Testis (tissue), 3 donors: ENCODE data around the gene UNC13D. TPM values are rescaled to one million over a fixed set of nuclear protein-coding genes. Genes with fewer than 3 reads are reported as not detected.

ENCODE experiments used
- DNase-seq: peaks from one replicate; pipeline ENCODE4 v3.0.0-alpha.2; 2019
- H3K27ac ChIP-seq, 2 donors: fragments of 200-600 bp; sonication (generic); one replicate each; pipeline ENCODE4 v1.5.1; 2019
- H3K27me3 ChIP-seq: fragments of 200-600 bp; sonication (generic); one replicate; pipeline ENCODE4 v1.5.1; 2019
- H3K36me3 ChIP-seq: fragments of 200-600 bp; sonication (generic); one replicate; pipeline ENCODE4 v1.5.1; 2017; ENCODE audit warnings: low read depth; ENCODE audit errors: missing control alignments
- H3K4me1 ChIP-seq: fragments of 200-600 bp; sonication (generic); one replicate; pipeline ENCODE4 v1.5.1; 2019
- H3K4me3 ChIP-seq, 2 donors: fragments of 200-600 bp; sonication (generic); one replicate each; pipeline ENCODE4 v1.5.1; 2017 to 2019
- H3K9me3 ChIP-seq: fragments of 200-600 bp; sonication (generic); one replicate; pipeline ENCODE4 v1.5.1; 2017
- POLR2A ChIP-seq: fragments of 450-650 bp; IDR thresholded peaks from one replicate; pipeline ENCODE4 v1.6.1; 2017; ENCODE audit warnings: antibody characterized with exemption, mild to moderate bottlenecking, moderate library complexity
- WGBS, 2 donors: methylation state at CpG; one replicate each; pipeline ENCODE4 v1.1.5; 2018; 5-methylcytosine and 5-hydroxymethylcytosine counted together
- intact Hi-C: fragments of 100-400 bp; cut with DNase I; formaldehyde crosslinking; loops from one replicate; pipeline ENCODE4 v1.15.1; 2023; ENCODE audit warnings: low total_unique reads
- polyA plus RNA-seq: library from polyadenylated mRNA; stranded (reverse); fragments of 350-450 nt; fragmentation: Illumina TruSeq; extraction: RNeasy Lipid Tissue Mini Kit (QIAGEN cat#74804); gene quantifications from one replicate; pipeline ENCODE4 v1.2.3, GENCODE V29; 2014; ENCODE audit warnings: low read depth, low replicate concordance; ENCODE audit not compliant: insufficient read depth
- total RNA-seq, 2 donors: library from RNA; depleted of rRNA; stranded (reverse); fragments of >200 nt; gene quantifications; one replicate each; pipeline ENCODE4 v1.2.3, GENCODE V29; 2016
- TF ChIP-seq, protein P1 (sequence below), 3 experiments: fragments of 450-650 bp in 2 of 3; fragments of 200-600 bp in 1 of 3; sonication (generic) in 1 of 3; IDR thresholded peaks; one replicate each; pipeline ENCODE4 v1.5.1; 2016 to 2019; ENCODE audit warnings: antibody characterized with exemption in 3 of 3, mild to moderate bottlenecking in 2 of 3, moderate library complexity in 1 of 3

UNC13D gene
- total and polyA plus RNA-seq, 3 donors from 2014 or later = 10.2 to 20.4 (median 15.0) TPM

DNA sequence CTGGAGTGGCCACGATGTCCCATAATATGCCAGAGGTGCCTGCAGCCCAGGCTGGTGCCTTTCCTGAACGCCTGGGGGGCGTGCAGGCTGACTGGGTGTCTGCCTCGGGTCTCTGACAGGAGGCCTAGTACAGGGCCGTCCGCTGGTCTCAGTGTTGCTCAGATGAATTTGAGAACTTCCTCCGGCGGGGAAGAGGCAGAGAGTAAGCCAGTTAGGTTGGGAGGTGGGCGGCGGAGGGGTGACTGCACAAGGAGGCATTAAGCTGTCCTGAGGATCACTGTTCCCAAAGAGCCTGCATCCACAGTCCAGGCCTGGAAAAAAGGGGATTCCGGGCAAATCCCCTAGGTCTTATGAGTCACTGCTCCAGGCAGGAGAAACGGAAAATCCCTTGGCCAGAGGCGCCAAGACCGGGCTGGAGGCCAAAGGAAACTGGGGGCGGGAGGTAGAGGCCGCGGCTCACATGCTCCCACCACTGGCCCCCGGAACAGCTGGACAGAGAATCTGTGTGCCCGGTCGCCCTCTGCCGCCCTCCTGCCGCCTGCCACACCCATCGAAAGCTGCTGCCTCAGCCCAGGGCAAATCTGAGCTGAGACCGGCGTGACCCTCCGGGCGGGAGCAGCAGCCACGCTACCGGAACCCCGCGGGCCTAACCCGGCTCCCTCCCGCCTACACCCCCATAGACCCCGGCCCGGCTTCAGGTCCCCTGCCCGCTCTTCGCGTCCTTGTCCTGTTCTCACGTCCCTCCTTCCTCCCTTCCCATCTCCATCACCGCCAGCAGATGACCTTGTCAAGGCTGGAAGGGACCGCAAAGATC, 32.9 kb upstream of the UNC13D start:
- H3K27me3 ChIP-seq = no peaks in the 10 kb centered on the region
- TF ChIP-seq, protein P1, sequence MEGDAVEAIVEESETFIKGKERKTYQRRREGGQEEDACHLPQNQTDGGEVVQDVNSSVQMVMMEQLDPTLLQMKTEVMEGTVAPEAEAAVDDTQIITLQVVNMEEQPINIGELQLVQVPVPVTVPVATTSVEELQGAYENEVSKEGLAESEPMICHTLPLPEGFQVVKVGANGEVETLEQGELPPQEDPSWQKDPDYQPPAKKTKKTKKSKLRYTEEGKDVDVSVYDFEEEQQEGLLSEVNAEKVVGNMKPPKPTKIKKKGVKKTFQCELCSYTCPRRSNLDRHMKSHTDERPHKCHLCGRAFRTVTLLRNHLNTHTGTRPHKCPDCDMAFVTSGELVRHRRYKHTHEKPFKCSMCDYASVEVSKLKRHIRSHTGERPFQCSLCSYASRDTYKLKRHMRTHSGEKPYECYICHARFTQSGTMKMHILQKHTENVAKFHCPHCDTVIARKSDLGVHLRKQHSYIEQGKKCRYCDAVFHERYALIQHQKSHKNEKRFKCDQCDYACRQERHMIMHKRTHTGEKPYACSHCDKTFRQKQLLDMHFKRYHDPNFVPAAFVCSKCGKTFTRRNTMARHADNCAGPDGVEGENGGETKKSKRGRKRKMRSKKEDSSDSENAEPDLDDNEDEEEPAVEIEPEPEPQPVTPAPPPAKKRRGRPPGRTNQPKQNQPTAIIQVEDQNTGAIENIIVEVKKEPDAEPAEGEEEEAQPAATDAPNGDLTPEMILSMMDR (IDR thresholded peaks at IDR 0.05) = peak in 1 of 3 experiments; percentile 2
- no peak for TF ChIP-seq POLR2A
- H3K4me3 ChIP-seq = peak overlapping the region; percentile 62 to 76
- peak; percentile 94 for DNase-seq
- WGBS, 2 donors = 0 to 4% methylated on average over 19 to 41 of the region's 41 CpGs
- no peaks in the 10 kb centered on the region for H3K36me3 ChIP-seq
- intact Hi-C loops = no loop called here
- peaks cover 53% of the 10 kb centered on the region for H3K4me1 ChIP-seq
- H3K9me3 ChIP-seq = no peaks in the 10 kb centered on the region
- peak overlapping the region; percentile 90 to 91 for H3K27ac ChIP-seq

DNA sequence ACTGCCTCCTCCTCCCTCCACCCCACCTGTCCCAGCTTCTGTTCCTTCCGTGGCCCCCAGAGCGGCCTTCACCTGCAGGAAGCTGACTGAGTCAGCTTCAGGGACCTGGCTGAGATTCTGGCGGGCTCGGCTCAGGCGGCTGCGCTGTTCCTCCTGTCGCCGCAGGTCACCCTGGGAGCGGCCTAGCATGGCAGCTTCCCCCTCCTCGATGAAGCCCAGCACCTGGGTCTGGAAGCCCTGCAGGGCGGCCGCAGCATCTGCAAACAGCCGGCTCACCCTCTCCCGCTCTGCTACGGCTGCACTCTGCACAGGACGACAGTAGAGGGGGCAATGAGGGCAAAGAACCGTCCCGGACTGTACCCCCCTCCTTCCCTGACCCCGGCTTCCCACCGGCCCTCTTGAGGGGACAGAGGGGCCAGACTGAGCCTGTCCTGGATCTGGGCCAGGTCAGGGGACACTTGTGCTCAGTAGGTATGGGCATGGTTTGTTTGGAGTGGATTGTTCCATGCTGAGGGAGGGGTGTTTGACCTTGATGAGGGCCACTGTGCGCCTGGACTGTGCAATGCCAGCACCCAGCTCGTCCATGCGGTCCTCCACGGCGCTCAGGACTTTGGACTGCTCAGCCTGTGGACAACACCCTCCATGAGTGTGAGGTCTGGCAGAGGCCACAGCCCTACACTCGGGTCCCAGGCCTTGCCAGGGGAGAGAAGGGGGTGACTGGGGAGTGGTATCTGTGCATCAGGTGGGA, 32.2 kb upstream of the UNC13D start:
- Histone ChIP-seq H3K9me3 (no peaks in the 10 kb centered on the region), H3K36me3 (no peaks in the 10 kb centered on the region), H3K4me1 (peaks cover 56% of the 10 kb centered on the region), H3K27me3 (no peaks in the 10 kb centered on the region), H3K27ac (peak overlapping the region; percentile 90 to 91), H3K4me3 (peak overlapping the region in 1 of 2 donors; percentile 76)
- intact Hi-C loops = no loop called here
- no peak for DNase-seq
- TF ChIP-seq POLR2A = no peak
- TF ChIP-seq, protein P1 (IDR thresholded peaks at IDR 0.05) = no peak
- 0 to 36% methylated on average over 1 to 25 of the region's 26 CpGs for WGBS, 2 donors

DNA sequence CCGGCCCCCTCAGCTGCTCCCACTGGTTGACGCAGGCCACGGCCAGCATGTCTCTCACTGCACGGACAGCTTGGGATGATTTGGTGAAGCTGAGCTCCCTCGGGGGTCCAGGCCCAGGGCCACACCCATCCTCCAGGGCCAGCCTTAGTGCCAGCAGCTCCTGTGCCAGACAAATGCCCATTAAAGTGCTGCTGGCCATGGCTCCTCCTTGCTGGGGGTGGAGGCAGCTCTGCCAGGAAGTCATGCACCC, 31.7 kb upstream of the UNC13D start:
- peak; percentile 63 for DNase-seq
- intact Hi-C loops = no loop called here
- TF ChIP-seq, protein P1 (IDR thresholded peaks at IDR 0.05) = no peak
- TF ChIP-seq POLR2A = no peak
- Histone ChIP-seq H3K9me3 (no peaks in the 10 kb centered on the region), H3K36me3 (no peaks in the 10 kb centered on the region), H3K4me1 (peaks cover 58% of the 10 kb centered on the region), H3K4me3 (no peak overlapping the region), H3K27me3 (no peaks in the 10 kb centered on the region), H3K27ac (peak overlapping the region; percentile 90 to 91)
- 66% methylated on average over 5 of the region's 5 CpGs; no CpG with 5 or more reads in 1 of the 2 donors for WGBS, 2 donors

DNA sequence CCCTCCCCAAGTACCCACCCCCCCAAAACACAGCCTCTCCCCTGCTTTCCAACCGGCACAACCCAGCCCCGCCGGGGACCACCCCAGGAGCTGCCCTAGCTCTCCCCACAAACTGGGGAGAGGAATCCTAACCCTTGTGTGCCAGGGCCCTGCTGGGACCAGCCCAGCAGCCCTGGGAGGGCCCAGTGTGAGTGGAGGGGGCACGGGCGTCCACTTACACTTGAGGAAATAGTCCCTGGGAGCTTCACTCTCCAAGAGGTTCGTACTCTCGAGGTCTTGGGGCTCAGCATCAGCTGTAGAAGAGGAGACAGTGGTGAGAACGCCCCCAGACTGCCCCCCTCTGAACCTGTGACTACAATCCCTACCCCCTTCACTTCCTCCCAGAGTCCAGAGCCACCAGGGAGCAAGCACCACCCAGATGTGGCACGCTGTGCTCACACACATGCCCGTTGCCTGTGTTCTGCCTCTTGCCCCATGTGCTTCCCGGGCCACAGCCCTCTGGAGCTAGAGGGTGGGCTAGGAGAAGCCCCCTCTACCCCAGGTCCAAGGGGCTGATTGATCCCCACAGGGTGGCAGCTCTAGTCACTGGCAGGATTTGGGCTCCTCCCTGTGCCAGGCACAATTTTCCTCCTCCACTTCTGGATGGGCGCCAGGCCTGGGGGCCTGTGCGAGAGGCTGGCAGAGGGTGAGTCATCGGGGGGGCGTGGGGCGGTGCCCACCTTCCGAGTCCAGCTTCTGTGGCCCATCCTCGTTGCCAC, 31.2 kb upstream of the UNC13D start:
- peak overlapping the region; percentile 90 to 91 for H3K27ac ChIP-seq
- WGBS, 2 donors = 73% methylated on average over 9 to 18 of the region's 18 CpGs
- no peaks in the 10 kb centered on the region for H3K27me3 ChIP-seq
- H3K4me1 ChIP-seq = peaks cover 62% of the 10 kb centered on the region
- TF ChIP-seq, protein P1 (IDR thresholded peaks at IDR 0.05) = no peak
- no peak for TF ChIP-seq POLR2A
- H3K9me3 ChIP-seq = no peaks in the 10 kb centered on the region
- no peak overlapping the region for H3K4me3 ChIP-seq
- no peaks in the 10 kb centered on the region for H3K36me3 ChIP-seq
- intact Hi-C loops = no loop called here
- DNase-seq = peak; percentile 64
